K562 (cell line): ENCODE measurements around the gene MVK. TPM values are rescaled to one million over a fixed set of nuclear protein-coding genes. Genes with fewer than 3 reads are reported as not detected.

Experiments
- ATAC-seq: fragments of 200-7000 bp; cut with Tn5 transposase; 3 replicates; pipeline ENCODE4 v1.9.1; 2020; ENCODE audit warnings: moderate library complexity
- BruUV-seq: library from RNA; stranded (reverse); fragments of 400-500 nt; replicated peaks from 2 replicates; lab custom pipeline; 2021; lab: Mats Ljungman, UMichigan
- CTCF ChIA-PET: fragments of 300-600 bp; formaldehyde crosslinking; extraction: SDS; loops from one replicate; lab custom pipeline; 2021; ENCODE audit warnings: low intra/inter-chr PET ratio; lab: Yijun Ruan, JAX
- POLR2A ChIA-PET: fragments of 300-600, 350-650 bp; sonication (Branson Sonifier 250); formaldehyde crosslinking; extraction: SDS; loops from one replicate; lab custom pipeline; 2021; ENCODE audit warnings: antibody characterized with exemption, inconsistent platforms; lab: Yijun Ruan, JAX
- DNase-seq, 4 experiments: peaks; one replicate each; pipeline versions ENCODE4 v3.0.0 to v3.0.0-alpha.2; 2011 to 2018; ENCODE audit warnings: low spot score in 3 of 4, mixed read lengths in 3 of 4; ENCODE audit errors: extremely low read depth in 1 of 4
- FAIRE-seq: peaks from 2 replicates; lab custom pipeline; 2011; peaks lifted over from hg19 to GRCh38; lab: Jason Lieb, UNC
- H2AFZ ChIP-seq: 2 replicates; pipeline ENCODE4 v1.6.0; 2011; ENCODE audit warnings: low read depth, low read length, control low read depth, inconsistent platforms
- H3K27ac ChIP-seq: fragments of 200-600 bp; 3 replicates; pipeline ENCODE4 v1.8.0; 2011; ENCODE audit warnings: low read depth, mild to moderate bottlenecking, control low read depth, inconsistent platforms, low read length, moderate library complexity, mixed read lengths; ENCODE audit errors: extremely low read depth
- H3K27me3 ChIP-seq, 2 experiments: fragments of 300-600 bp in 1 of 2; 2 replicates in 1 of 2; 3 replicates in 1 of 2; pipeline versions ENCODE4 v1.6.0 to v1.8.0; 2011; ENCODE audit warnings: inconsistent platforms in 2 of 2, low read length in 2 of 2, mild to moderate bottlenecking in 1 of 2, mixed read lengths in 1 of 2, moderate library complexity in 1 of 2; ENCODE audit not compliant: control insufficient read depth in 2 of 2, insufficient read depth in 2 of 2
- H3K36me3 ChIP-seq: fragments of 300-600 bp; 3 replicates; pipeline ENCODE4 v1.8.0; 2011; ENCODE audit warnings: mild to moderate bottlenecking, low read length, inconsistent platforms; ENCODE audit not compliant: control insufficient read depth, insufficient read depth
- H3K4me1 ChIP-seq, 2 experiments: fragments of 200-600 bp in 1 of 2; replicated peaks in 1 of 2; 2 replicates in 1 of 2; 3 replicates in 1 of 2; pipeline versions ENCODE4 v1.5.1 to v1.8.0; 2011; ENCODE audit warnings: inconsistent platforms in 2 of 2, low read length in 2 of 2, mild to moderate bottlenecking in 1 of 2, mixed read lengths in 1 of 2, moderate library complexity in 1 of 2; ENCODE audit not compliant: control insufficient read depth in 2 of 2, insufficient read depth in 2 of 2
- H3K4me2 ChIP-seq: 2 replicates; pipeline ENCODE4 v1.6.1; 2011; ENCODE audit warnings: low read length, control low read depth, inconsistent platforms, mixed read lengths; ENCODE audit not compliant: insufficient read depth
- H3K4me3 ChIP-seq: fragments of 200-600 bp; sonication (generic), shearing (Covaris generic); 2 replicates; pipeline ENCODE4 v1.5.1; 2016; ENCODE audit warnings: control low read depth, inconsistent platforms
- H3K79me2 ChIP-seq: fragments of 200-600 bp; 3 replicates; pipeline ENCODE4 v1.8.0; 2011; ENCODE audit warnings: low read length, inconsistent platforms; ENCODE audit not compliant: control insufficient read depth, insufficient read depth
- H3K9ac ChIP-seq, 2 experiments: 2 replicates each; pipeline versions ENCODE4 v1.6.0 to v1.6.1; 2011; ENCODE audit warnings: low read depth in 2 of 2, low read length in 2 of 2, control low read depth in 1 of 2, inconsistent platforms in 1 of 2, mild to moderate bottlenecking in 1 of 2, mixed read lengths in 1 of 2; ENCODE audit not compliant: insufficient read depth in 1 of 2
- H3K9me1 ChIP-seq: one replicate; pipeline ENCODE4 v1.6.0; 2011; ENCODE audit warnings: inconsistent platforms, mild to moderate bottlenecking, low read length, moderate library complexity; ENCODE audit not compliant: control insufficient read depth, insufficient read depth
- H3K9me3 ChIP-seq: replicated peaks from 2 replicates; pipeline ENCODE4 v1.5.1; 2011; ENCODE audit warnings: low read depth, low read length, inconsistent platforms; ENCODE audit not compliant: control insufficient read depth, insufficient read depth
- H4K20me1 ChIP-seq: replicated peaks from 2 replicates; pipeline ENCODE4 v1.6.1; 2011; ENCODE audit warnings: low read length, inconsistent platforms, mixed read lengths; ENCODE audit not compliant: control insufficient read depth, insufficient read depth
- CBX3 ChIP-seq, 2 experiments: IDR thresholded peaks; 1 replicate in 1 of 2; 2 replicates in 1 of 2; pipeline ENCODE4 v1.6.1; 2012; ENCODE audit warnings: inconsistent platforms in 2 of 2, low read length in 2 of 2, borderline replicate concordance in 1 of 2, control low read depth in 1 of 2
- FOXP4 ChIP-seq: sonication (generic); formaldehyde crosslinking; IDR thresholded peaks from 2 replicates; pipeline ENCODE4 v1.8.0; 2022; ENCODE audit warnings: mild to moderate bottlenecking, missing genetic modification reagents, borderline replicate concordance
- STAT5B ChIP-seq: fragments of 250-450 bp; sonication (Bioruptor Pico); IDR thresholded peaks from 2 replicates; pipeline ENCODE4 v1.8.0; 2021; ENCODE audit warnings: mild to moderate bottlenecking, inconsistent platforms
- U2AF2 ChIP-seq: fragments of 200-400 bp; formaldehyde crosslinking; optimal IDR thresholded peaks from 2 replicates; pipeline ENCODE3; 2017; ENCODE audit warnings: low read depth, mild to moderate bottlenecking, low read length
- USF2 ChIP-seq: sonication (generic); formaldehyde crosslinking; IDR thresholded peaks from 2 replicates; pipeline ENCODE4 v1.5.0; 2020; ENCODE audit warnings: missing genetic modification reagents
- ZBTB17 ChIP-seq: fragments of 450-650 bp; formaldehyde crosslinking; IDR thresholded peaks from 2 replicates; pipeline ENCODE4 v1.4.0; 2020; ENCODE audit warnings: mild to moderate bottlenecking
- ZMIZ1 ChIP-seq, 2 experiments: fragments of 150-350 bp in 1 of 2; IDR thresholded peaks; 2 replicates each; pipeline ENCODE4 v1.6.1; 2012 to 2016; ENCODE audit warnings: low read depth in 2 of 2, low read length in 2 of 2, mild to moderate bottlenecking in 1 of 2, moderate library complexity in 1 of 2
- ZNF23 ChIP-seq: fragments of 250-450 bp; sonication (Bioruptor Pico); IDR thresholded peaks from 2 replicates; pipeline ENCODE4 v1.4.0; 2020; ENCODE audit warnings: mild to moderate bottlenecking
- WGBS: fragments of 100-300 bp; shearing (Covaris generic); methylation state at CpG from one replicate; pipeline ENCODE4 v1.1.6; 2016; ENCODE audit warnings: low coverage, mixed read lengths; ENCODE audit not compliant: insufficient coverage; ENCODE audit errors: missing lambda C conversion rate; 5-methylcytosine and 5-hydroxymethylcytosine counted together
- in situ Hi-C: fragments of 300-500 bp; cut with MboI; formaldehyde crosslinking; loops from 4 replicates; pipeline ENCODE4 v1.15.0; 2018; ENCODE audit warnings: inconsistent platforms, mixed read lengths
- intact Hi-C: fragments of 100-400 bp; cut with micrococcal nuclease; formaldehyde crosslinking; loops from 2 replicates; pipeline ENCODE4 v1.14.2; 2022
- polyA plus RNA-seq, 8 experiments: library from polyadenylated mRNA; depleted of rRNA in 4 of 8; stranded (reverse) in 5 of 8; unstranded in 3 of 8; fragments of >200 nt; fragmentation: Nextera tagmentation in 2 of 8; fragmentation: Illumina TruSeq in 1 of 8; extraction: Ambion mirVana in 2 of 8; extraction: Trizol in 1 of 8; gene quantifications; 2 replicates each; pipeline versions ENCODE4 v1.2.1 to v1.2.3, GENCODE V29; 2011 to 2014; ENCODE audit warnings: inconsistent platforms in 1 of 8, missing spikeins in 1 of 8
- total RNA-seq, 7 experiments: library from RNA; depleted of rRNA in 6 of 7; stranded (reverse); fragments of >200 nt in 6 of 7; fragmentation: Illumina TruSeq in 2 of 7; extraction: Trizol in 2 of 7; gene quantifications; 2 replicates each; pipeline versions ENCODE4 v1.2.1 to v1.2.3, GENCODE V29; 2011 to 2021; ENCODE audit warnings: low replicate concordance in 1 of 7
- TF ChIP-seq, protein P1 (sequence below): fragments of 450-650 bp; formaldehyde crosslinking; IDR thresholded peaks from 2 replicates; pipeline ENCODE4 v1.4.0; 2020; ENCODE audit warnings: mild to moderate bottlenecking, moderate library complexity
- TF ChIP-seq, protein P2 (sequence below), 3 experiments: IDR thresholded peaks in 2 of 3; conservative IDR thresholded peaks in 1 of 3; 2 replicates each; pipeline ENCODE4 v1.5.1; 2011 to 2012; ENCODE audit warnings: low read length in 3 of 3, mild to moderate bottlenecking in 3 of 3, control low read depth in 2 of 3, improper control_type of control experiment in 1 of 3, inconsistent platforms in 1 of 3, low read depth in 1 of 3, mixed read lengths in 1 of 3, moderate library complexity in 1 of 3; ENCODE audit not compliant: insufficient read depth in 2 of 3

MVK gene
- total and polyA plus RNA-seq, 9 of the 15 experiments (the other 6 are each of a cell fraction or from before 2014, with no cell fraction given) = 0.41 to 33.6 (median 18.8) TPM

GRCh38 chr12:109542014-109542413 is 31.6 kb upstream of the MVK start:
- Histone ChIP-seq H3K27ac (no peak overlapping the region), H3K4me2 (no peak overlapping the region), H3K9ac (no peak overlapping the region), H3K9me1 (no peaks in the 10 kb centered on the region), H4K20me1 (peaks cover 8% of the 10 kb centered on the region; the same call in 1 of the 2 replicates), H3K27me3 (peaks cover 48 to 94% of the 10 kb centered on the region in 2 experiments), H2AFZ (no peak overlapping the region), H3K9me3 (peaks cover 3% of the 10 kb centered on the region; the same call in 1 of the 2 replicates), H3K79me2 (no peaks in the 10 kb centered on the region), H3K4me3 (no peak overlapping the region), H3K36me3 (no peaks in the 10 kb centered on the region), H3K4me1 (no peaks in the 10 kb centered on the region; a peak in 1 of 5 replicates)
- 0% methylated on average over 2 of the region's 2 CpGs for WGBS
- ChIA-PET POLR2A (interaction anchor here (0.6 kb wide), 1 partner anchor 11 kb away, joined by 4 read pairs; no protein-coding TSS in a partner anchor), CTCF (no interaction called here)
- ATAC-seq (peak; percentile 31; the same call in 2 of the 3 replicates), DNase-seq (no peak), FAIRE-seq (no peak)
- in situ Hi-C loops (no loop called here), intact Hi-C loops (no loop called here)
- BruUV-seq = no TSS peak
- TF ChIP-seq CBX3 (IDR thresholded peaks at IDR 0.05; ENCODE audit: borderline replicate concordance in 1 of 2, low read length in 2 of 2) (0 out of 3 replicates have a peak, but pooled peaks of 1 of the 2 experiments have one; percentile 40), ZMIZ1 (IDR thresholded peaks at IDR 0.05; ENCODE audit: low read depth in 2 of 2, low read length in 2 of 2) (peak in 1 of 2 experiments; percentile 62; a peak in 1 of 4 replicates), ZBTB17 (peak; percentile 96), STAT5B (no peak), USF2 (CRISPR knock-in tag) (no peak), U2AF2 (no peak), ZNF23 (peak; percentile 93), FOXP4 (CRISPR knock-in tag) (no peak)
- TF ChIP-seq, protein P1, sequence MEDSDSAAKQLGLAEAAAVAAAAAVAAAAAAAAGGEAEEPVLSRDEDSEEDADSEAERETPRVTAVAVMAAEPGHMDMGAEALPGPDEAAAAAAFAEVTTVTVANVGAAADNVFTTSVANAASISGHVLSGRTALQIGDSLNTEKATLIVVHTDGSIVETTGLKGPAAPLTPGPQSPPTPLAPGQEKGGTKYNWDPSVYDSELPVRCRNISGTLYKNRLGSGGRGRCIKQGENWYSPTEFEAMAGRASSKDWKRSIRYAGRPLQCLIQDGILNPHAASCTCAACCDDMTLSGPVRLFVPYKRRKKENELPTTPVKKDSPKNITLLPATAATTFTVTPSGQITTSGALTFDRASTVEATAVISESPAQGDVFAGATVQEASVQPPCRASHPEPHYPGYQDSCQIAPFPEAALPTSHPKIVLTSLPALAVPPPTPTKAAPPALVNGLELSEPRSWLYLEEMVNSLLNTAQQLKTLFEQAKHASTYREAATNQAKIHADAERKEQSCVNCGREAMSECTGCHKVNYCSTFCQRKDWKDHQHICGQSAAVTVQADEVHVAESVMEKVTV (CRISPR knock-in tag) = no peak
- TF ChIP-seq, protein P2, sequence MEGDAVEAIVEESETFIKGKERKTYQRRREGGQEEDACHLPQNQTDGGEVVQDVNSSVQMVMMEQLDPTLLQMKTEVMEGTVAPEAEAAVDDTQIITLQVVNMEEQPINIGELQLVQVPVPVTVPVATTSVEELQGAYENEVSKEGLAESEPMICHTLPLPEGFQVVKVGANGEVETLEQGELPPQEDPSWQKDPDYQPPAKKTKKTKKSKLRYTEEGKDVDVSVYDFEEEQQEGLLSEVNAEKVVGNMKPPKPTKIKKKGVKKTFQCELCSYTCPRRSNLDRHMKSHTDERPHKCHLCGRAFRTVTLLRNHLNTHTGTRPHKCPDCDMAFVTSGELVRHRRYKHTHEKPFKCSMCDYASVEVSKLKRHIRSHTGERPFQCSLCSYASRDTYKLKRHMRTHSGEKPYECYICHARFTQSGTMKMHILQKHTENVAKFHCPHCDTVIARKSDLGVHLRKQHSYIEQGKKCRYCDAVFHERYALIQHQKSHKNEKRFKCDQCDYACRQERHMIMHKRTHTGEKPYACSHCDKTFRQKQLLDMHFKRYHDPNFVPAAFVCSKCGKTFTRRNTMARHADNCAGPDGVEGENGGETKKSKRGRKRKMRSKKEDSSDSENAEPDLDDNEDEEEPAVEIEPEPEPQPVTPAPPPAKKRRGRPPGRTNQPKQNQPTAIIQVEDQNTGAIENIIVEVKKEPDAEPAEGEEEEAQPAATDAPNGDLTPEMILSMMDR (IDR thresholded peaks at IDR 0.05 in 2 of 3, conservative IDR thresholded peaks at IDR 0.05 in 1 of 3; ENCODE audit: insufficient read depth in 2 of 3, low read depth in 1 of 3, low read length in 3 of 3) = no peak
